HG03064 (cell line): ENCODE measurements around the gene ECT2.
"Not testable (repeated sequence)": the region's sequence is repeated elsewhere in the genome, so short reads cannot be mapped to it uniquely, and the experiment has no call there.

Experiments
- ATAC-seq: cut with Tn5 transposase; IDR thresholded peaks from one replicate; pipeline ENCODE4 v1.9.1; 2021; ENCODE audit warnings: low read depth; ENCODE audit not compliant: unreplicated experiment

The ECT2 gene

DNA sequence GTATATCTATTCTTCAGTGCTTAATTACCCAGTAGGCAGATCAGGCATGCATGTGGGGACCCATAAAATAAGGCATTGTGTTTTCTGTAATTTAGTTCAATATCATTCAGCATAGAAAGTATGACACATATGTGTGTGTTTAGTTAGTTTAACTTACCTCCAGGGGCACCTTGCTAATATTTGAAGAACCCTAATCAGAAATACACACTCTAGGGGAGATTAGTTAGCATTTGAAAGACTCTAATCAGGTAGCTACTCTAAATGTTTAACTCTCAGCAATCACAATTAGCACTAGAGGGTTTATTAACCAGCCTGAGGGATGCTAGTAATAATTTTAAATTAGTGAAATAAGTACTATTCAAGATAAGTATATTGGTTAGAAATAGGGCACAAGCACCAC, 104.5 kb downstream of the ECT2 start:
- no peak for ATAC-seq

- no peak for ATAC-seq
Measured at GRCh38 chr3:172856795-172857742, 106.5 kb downstream of the ECT2 start.

GRCh38 chr3:172859041-172859440, 108.5 kb downstream of the ECT2 start:
- ATAC-seq, result no peak

- not testable (repeated sequence) for ATAC-seq
Measured at GRCh38 chr3:172866726-172867350, 116.3 kb downstream of the ECT2 start.

DNA sequence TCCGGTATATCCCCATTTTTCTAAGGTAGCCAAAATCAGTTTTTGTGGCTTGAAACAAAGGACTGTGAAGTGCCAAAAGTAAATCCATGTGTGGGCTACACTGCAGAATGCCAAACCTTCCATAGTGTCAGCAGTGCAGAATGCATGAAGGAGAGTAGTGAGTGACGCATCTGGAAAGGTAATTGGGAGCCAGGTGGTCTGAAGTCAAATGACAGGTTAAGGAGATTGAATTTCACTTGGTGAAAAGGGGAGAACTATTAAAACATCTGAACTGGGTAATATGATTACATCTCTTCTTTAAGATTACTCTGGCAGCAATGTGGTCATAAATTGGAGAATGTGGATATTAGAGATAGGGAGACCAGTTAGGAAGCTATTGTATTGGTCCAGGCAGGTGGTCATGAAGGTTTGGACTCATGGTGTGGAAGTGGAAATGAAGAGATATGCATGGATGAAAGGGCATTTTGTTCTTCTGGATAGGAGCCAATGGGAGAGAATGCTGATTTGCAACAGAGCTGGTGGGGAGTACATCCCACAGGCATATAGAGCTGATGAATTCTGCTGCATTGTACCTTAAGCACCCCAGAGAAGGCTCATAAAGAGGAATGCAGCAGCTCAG, 118.2 kb downstream of the ECT2 start:
- no peak for ATAC-seq

DNA sequence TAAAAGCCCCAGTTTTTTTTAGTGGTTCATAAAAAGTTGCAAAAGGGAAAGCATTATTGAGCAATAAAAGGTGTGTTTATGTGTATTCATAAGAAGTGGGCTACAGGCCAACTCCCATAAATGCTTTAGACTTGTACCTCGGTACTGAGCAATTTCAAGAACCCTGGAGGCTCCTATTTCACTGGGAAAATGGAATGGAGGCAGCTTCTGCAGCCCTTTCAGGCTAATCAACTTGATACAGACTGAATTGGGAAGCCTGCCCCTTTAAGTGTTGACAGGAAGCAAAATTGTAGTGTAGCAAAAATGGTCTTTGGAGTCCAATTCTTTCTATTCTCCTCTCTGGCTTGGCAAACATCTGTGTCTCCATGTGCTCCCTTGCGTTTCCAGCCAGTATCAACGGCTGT, 118.8 kb downstream of the ECT2 start:
- no peak for ATAC-seq

DNA sequence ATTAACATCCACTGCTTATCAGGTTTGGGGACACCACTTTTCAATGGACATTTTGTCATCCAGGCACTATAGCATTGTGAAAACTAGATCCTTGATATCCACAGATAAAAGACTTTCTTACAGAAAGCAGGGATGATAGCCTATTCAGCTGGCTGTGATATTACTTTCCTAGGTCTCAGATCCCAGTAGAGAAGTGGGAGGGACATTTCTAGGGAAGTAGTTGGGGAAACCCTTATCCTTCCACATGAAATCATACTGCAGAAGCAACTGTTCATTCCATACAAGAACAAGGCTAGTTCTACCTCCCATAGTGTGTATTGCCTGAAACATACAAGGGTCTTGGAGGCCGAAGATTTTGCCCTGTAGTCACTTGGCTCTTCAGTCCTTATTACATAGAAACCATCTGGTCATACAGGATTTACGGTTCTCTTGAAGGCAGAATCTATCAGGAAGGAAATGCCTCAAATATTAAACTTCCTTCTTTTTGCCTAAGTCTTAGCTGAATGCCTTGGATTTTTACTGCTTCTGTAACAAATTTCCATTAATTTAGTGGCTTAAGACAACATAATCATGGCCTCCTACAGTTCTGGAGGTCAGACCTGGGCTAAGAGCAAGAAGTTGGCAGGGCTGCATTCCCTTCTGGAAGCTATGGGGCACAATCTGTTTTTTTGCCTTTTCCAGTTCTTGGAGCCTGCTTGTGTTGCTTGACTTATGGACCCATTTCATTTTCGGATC, 119.4 kb downstream of the ECT2 start:
- no peak for ATAC-seq
